ENCODE results near the gene NFATC1. TPM values are rescaled to one million over a fixed set of nuclear protein-coding genes. Genes with fewer than 3 reads are reported as not detected.

NFATC1 gene
- total RNA-seq (17.2 TPM), polyA plus RNA-seq (ENCODE audit: insufficient read depth, low read depth, low replicate concordance) (4.3 TPM)
- long read RNA-seq, donor 1, full-length matches to known transcripts: 1 of 1 reads
- long read RNA-seq, donor 1, partial matches to known transcripts: 0 of 1 reads
- long read RNA-seq, donor 1, other reads (novel, unspliced or antisense): 0 of 1 reads
- long read RNA-seq, donor 2: 0 reads
- long read RNA-seq, donor 3: 0 reads
- long read RNA-seq, donor 4, full-length matches to known transcripts: 1 of 1 reads
- long read RNA-seq, donor 4, partial matches to known transcripts: 0 of 1 reads
- long read RNA-seq, donor 4, other reads (novel, unspliced or antisense): 0 of 1 reads
- long read RNA-seq, donor 5: 0 reads
- long read RNA-seq, donor 6: 0 reads
- long read RNA-seq, donor 7, full-length matches to known transcripts: 5 of 23 reads
- long read RNA-seq, donor 7, partial matches to known transcripts: 11 of 23 reads
- long read RNA-seq, donor 7, other reads (novel, unspliced or antisense): 7 of 23 reads
- long read RNA-seq, donor 8: 0 reads
- long read RNA-seq, donor 9: 0 reads
- long read RNA-seq, donor 10, full-length matches to known transcripts: 1 of 1 reads
- long read RNA-seq, donor 10, partial matches to known transcripts: 0 of 1 reads
- long read RNA-seq, donor 10, other reads (novel, unspliced or antisense): 0 of 1 reads

GRCh38 chr18:79395761-79396404, at the start of gene NFATC1:
Gene NFATC1 (plus strand): TSS chr18:79395930. CDS start chr18:79396225, 295 bp downstream.
- no peak for TF ChIP-seq CTCF (IDR thresholded peaks at IDR 0.05; ENCODE audit: borderline replicate concordance, extremely low read depth, insufficient read depth)
- Histone ChIP-seq H3K27ac (ENCODE audit: low read depth in 2 of 2, low read length in 2 of 2) (peak within 1 kb of the TSS; percentile 3 to 43), H3K27me3 (ENCODE audit: control insufficient read depth, insufficient read depth, low read length) (peaks cover 20% of the 10 kb centered on the region), H3K4me3 (ENCODE audit: low read length in 3 of 3) (peak within 1 kb of the TSS in 2 of 3 donors; percentile 11 to 25), H3K9ac (ENCODE audit: low read length in 3 of 3) (peak within 1 kb of the TSS in 1 of 3 donors; percentile 46), H3K4me1 (ENCODE audit: control insufficient read depth in 2 of 3, insufficient read depth in 2 of 3, low read depth in 1 of 3, low read length in 3 of 3) (peaks cover 0 to 8% (median 5%) of the 10 kb centered on the region in 3 donors), H3K9me3 (ENCODE audit: control insufficient read depth in 2 of 3, insufficient read depth in 1 of 3, low read length in 3 of 3) (no peaks in the 10 kb centered on the region), H3K36me3 (ENCODE audit: control insufficient read depth in 2 of 3, insufficient read depth in 3 of 3, low read length in 3 of 3) (no peaks in the 10 kb centered on the region)
- FAIRE-seq (no peak), DNase-seq (peak; percentile 85 to 91 (median 89))
- intact Hi-C loops (cut with DNase I): no loop called here

GRCh38 chr18:79345981-79346380, 49.7 kb upstream of the NFATC1 start:
- no peaks in the 10 kb centered on the region for H3K9me3 ChIP-seq (ENCODE audit: control insufficient read depth in 2 of 3, insufficient read depth in 1 of 3, low read length in 3 of 3)
- no peaks in the 10 kb centered on the region for H3K4me1 ChIP-seq (ENCODE audit: control insufficient read depth in 2 of 3, insufficient read depth in 2 of 3, low read depth in 1 of 3, low read length in 3 of 3)
- no peak for FAIRE-seq
- DNase-seq: no peak
- intact Hi-C loops (cut with DNase I): no loop called here
- H3K27ac ChIP-seq (ENCODE audit: low read depth in 2 of 2, low read length in 2 of 2): no peak overlapping the region
- TF ChIP-seq CTCF (IDR thresholded peaks at IDR 0.05; ENCODE audit: borderline replicate concordance, extremely low read depth, insufficient read depth): no peak
- no peak overlapping the region for H3K9ac ChIP-seq (ENCODE audit: low read length in 3 of 3)
- no peak overlapping the region for H3K4me3 ChIP-seq (ENCODE audit: low read length in 3 of 3)
- no peaks in the 10 kb centered on the region for H3K27me3 ChIP-seq (ENCODE audit: control insufficient read depth, insufficient read depth, low read length)
- H3K36me3 ChIP-seq (ENCODE audit: control insufficient read depth in 2 of 3, insufficient read depth in 3 of 3, low read length in 3 of 3): peaks cover 9 to 40% (median 25%) of the 10 kb centered on the region in 3 donors

- Histone ChIP-seq H3K4me1 (ENCODE audit: control insufficient read depth in 2 of 3, insufficient read depth in 2 of 3, low read depth in 1 of 3, low read length in 3 of 3) (no peaks in the 10 kb centered on the region), H3K36me3 (ENCODE audit: control insufficient read depth in 2 of 3, insufficient read depth in 3 of 3, low read length in 3 of 3) (peaks cover 9 to 44% (median 24%) of the 10 kb centered on the region in 3 donors), H3K27me3 (ENCODE audit: control insufficient read depth, insufficient read depth, low read length) (no peaks in the 10 kb centered on the region), H3K4me3 (ENCODE audit: low read length in 3 of 3) (no peak overlapping the region), H3K9ac (ENCODE audit: low read length in 3 of 3) (no peak overlapping the region), H3K27ac (ENCODE audit: low read depth in 2 of 2, low read length in 2 of 2) (no peak overlapping the region), H3K9me3 (ENCODE audit: control insufficient read depth in 2 of 3, insufficient read depth in 1 of 3, low read length in 3 of 3) (no peaks in the 10 kb centered on the region)
- TF ChIP-seq CTCF (IDR thresholded peaks at IDR 0.05; ENCODE audit: borderline replicate concordance, extremely low read depth, insufficient read depth): no peak
- intact Hi-C loops (cut with DNase I): no loop called here
- no peak for FAIRE-seq
- no peak for DNase-seq
Observed at GRCh38 chr18:79348066-79348465, 47.7 kb upstream of the NFATC1 start.

Data from kidney (tissue), 22 donors.